Type B pancreatic cell (in vitro differentiated cells): ENCODE measurements around the gene DPYSL4. TPM values are rescaled to one million over a fixed set of nuclear protein-coding genes. Genes with fewer than 3 reads are reported as not detected.

Experiments used
- DNase-seq: peaks from one replicate; pipeline ENCODE4 v3.0.0; 2021; ENCODE audit warnings: mixed read lengths; ENCODE audit not compliant: unreplicated experiment; ENCODE audit errors: extremely low spot score
- H3K27ac Mint-ChIP-seq: 2 replicates; pipeline ENCODE4 v1.8.0; 2021; ENCODE audit warnings: mild to moderate bottlenecking, mixed read lengths
- H3K27me3 Mint-ChIP-seq: 2 replicates; pipeline ENCODE4 v1.8.0; 2021; ENCODE audit warnings: mixed read lengths
- H3K36me3 Mint-ChIP-seq: 2 replicates; pipeline ENCODE4 v1.8.0; 2021; ENCODE audit warnings: mixed read lengths
- H3K4me1 Mint-ChIP-seq: one replicate; pipeline ENCODE4 v1.8.0; 2021; ENCODE audit warnings: mixed read lengths; ENCODE audit not compliant: unreplicated experiment
- H3K4me3 Mint-ChIP-seq: 2 replicates; pipeline ENCODE4 v1.8.0; 2021; ENCODE audit warnings: mild to moderate bottlenecking, mixed read lengths
- H3K9me3 Mint-ChIP-seq: 2 replicates; pipeline ENCODE4 v1.8.0; 2021; ENCODE audit warnings: mixed read lengths
- total RNA-seq: library from RNA; stranded (reverse); gene quantifications from 2 replicates; pipeline ENCODE4 v1.2.1, GENCODE V29; 2021; ENCODE audit warnings: low replicate concordance
- TF ChIP-seq, protein P1 (sequence below): fragments of 200-600 bp; sonication (generic); conservative IDR thresholded peaks from 2 replicates; pipeline ENCODE4 v1.5.0; 2021; ENCODE audit warnings: antibody characterized with exemption, mild to moderate bottlenecking

The DPYSL4 gene
- total RNA-seq, 1 donor from 2014 or later: 61.9 TPM

GRCh38 chr10:132224343-132225072 is 37.8 kb downstream of the DPYSL4 start:
- H3K36me3 Mint-ChIP-seq: no peaks in the 10 kb centered on the region
- TF ChIP-seq, protein P1, sequence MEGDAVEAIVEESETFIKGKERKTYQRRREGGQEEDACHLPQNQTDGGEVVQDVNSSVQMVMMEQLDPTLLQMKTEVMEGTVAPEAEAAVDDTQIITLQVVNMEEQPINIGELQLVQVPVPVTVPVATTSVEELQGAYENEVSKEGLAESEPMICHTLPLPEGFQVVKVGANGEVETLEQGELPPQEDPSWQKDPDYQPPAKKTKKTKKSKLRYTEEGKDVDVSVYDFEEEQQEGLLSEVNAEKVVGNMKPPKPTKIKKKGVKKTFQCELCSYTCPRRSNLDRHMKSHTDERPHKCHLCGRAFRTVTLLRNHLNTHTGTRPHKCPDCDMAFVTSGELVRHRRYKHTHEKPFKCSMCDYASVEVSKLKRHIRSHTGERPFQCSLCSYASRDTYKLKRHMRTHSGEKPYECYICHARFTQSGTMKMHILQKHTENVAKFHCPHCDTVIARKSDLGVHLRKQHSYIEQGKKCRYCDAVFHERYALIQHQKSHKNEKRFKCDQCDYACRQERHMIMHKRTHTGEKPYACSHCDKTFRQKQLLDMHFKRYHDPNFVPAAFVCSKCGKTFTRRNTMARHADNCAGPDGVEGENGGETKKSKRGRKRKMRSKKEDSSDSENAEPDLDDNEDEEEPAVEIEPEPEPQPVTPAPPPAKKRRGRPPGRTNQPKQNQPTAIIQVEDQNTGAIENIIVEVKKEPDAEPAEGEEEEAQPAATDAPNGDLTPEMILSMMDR: no peak
- no peak for DNase-seq

DNA sequence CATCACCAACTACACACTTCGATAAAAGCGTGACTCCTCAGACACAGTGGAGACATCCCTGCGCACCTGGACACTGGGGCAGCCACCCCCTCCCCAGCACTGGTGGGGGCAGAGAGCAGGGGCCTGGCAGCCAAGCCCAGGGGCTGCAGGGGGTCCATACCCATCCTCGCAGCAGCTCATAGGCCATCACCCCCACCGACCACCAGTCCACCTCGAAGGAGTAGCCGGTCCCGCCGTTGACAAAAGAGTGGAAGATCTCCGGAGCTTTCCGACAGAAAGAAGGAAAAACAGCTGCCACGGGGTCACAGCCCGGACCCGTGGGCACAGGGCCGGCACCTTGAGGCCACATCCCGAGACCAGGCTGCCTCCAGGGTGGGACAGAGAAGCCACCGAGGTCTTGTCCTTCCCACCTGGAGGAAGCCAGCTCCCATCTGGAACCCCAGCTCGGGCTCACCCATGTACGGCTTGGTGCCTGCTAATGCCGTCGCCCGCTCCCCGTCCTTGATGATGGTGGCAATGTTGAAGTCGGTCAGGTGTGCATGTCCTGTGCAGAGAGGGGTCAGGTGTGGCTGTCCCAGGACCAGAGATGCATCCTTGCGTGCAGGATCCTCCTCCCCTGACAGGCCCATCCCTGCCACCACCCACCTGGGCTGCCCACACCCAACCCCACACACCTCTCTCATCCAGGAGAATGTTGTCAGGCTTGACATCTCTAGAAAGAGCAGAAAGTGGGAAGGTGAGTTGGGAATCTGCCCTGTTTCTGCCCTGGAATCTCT is 38.5 kb downstream of the DPYSL4 start:
- Mint-ChIP-seq H3K9me3 (no peaks in the 10 kb centered on the region), H3K27me3 (no peaks in the 10 kb centered on the region), H3K27ac (no peak overlapping the region), H3K4me3 (no peak overlapping the region), H3K36me3 (no peaks in the 10 kb centered on the region), H3K4me1 (no peaks in the 10 kb centered on the region)
- TF ChIP-seq, protein P1: no peak
- DNase-seq: no peak

More at GRCh38 chr10:132224343-132225072, 37.8 kb downstream of the DPYSL4 start:
- H3K9me3 Mint-ChIP-seq: no peaks in the 10 kb centered on the region
- H3K27me3 Mint-ChIP-seq: no peaks in the 10 kb centered on the region
- no peak overlapping the region for H3K27ac Mint-ChIP-seq
- H3K4me3 Mint-ChIP-seq: no peak overlapping the region
- H3K4me1 Mint-ChIP-seq: no peaks in the 10 kb centered on the region

- Mint-ChIP-seq H3K9me3 (no peaks in the 10 kb centered on the region), H3K4me3 (no peak overlapping the region), H3K36me3 (no peaks in the 10 kb centered on the region), H3K4me1 (no peaks in the 10 kb centered on the region), H3K27ac (no peak overlapping the region), H3K27me3 (no peaks in the 10 kb centered on the region)
- DNase-seq: no peak
- TF ChIP-seq, protein P1: no peak
Observed at GRCh38 chr10:132225849-132226205, 39.1 kb downstream of the DPYSL4 start.

- no peaks in the 10 kb centered on the region for H3K36me3 Mint-ChIP-seq
- no peaks in the 10 kb centered on the region for H3K27me3 Mint-ChIP-seq
- H3K4me1 Mint-ChIP-seq: no peaks in the 10 kb centered on the region
- no peak overlapping the region for H3K27ac Mint-ChIP-seq
- TF ChIP-seq, protein P1: no peak
- no peak for DNase-seq
- H3K9me3 Mint-ChIP-seq: no peaks in the 10 kb centered on the region
- no peak overlapping the region for H3K4me3 Mint-ChIP-seq
Observed at GRCh38 chr10:132226586-132227405, 40.0 kb downstream of the DPYSL4 start.

GRCh38 chr10:132227851-132228390 is 41.2 kb downstream of the DPYSL4 start:
- Mint-ChIP-seq H3K9me3 (no peaks in the 10 kb centered on the region), H3K27ac (no peak overlapping the region), H3K4me3 (no peak overlapping the region), H3K36me3 (no peaks in the 10 kb centered on the region), H3K27me3 (no peaks in the 10 kb centered on the region), H3K4me1 (no peaks in the 10 kb centered on the region)
- TF ChIP-seq, protein P1: no peak
- no peak for DNase-seq
